ENCODE data around the gene JARID2. TPM values are rescaled to one million over a fixed set of nuclear protein-coding genes. Genes with fewer than 3 reads are reported as not detected.

The JARID2 gene
- total RNA-seq, 1 experiment from 2014 or later: 180 TPM

- TF ChIP-seq ZNF281 (CRISPR knock-in tag; IDR thresholded peaks at IDR 0.05) (no peak), ATF6 (CRISPR knock-in tag; IDR thresholded peaks at IDR 0.05) (no peak), TP53 (CRISPR knock-in tag; IDR thresholded peaks at IDR 0.05) (no peak), ZNF423 (CRISPR knock-in tag; IDR thresholded peaks at IDR 0.05) (no peak), JUN (CRISPR knock-in tag; IDR thresholded peaks at IDR 0.05) (no peak), ZBTB21 (CRISPR knock-in tag; IDR thresholded peaks at IDR 0.05; ENCODE audit: borderline replicate concordance) (no peak), NFE2L1 (CRISPR knock-in tag; IDR thresholded peaks at IDR 0.05) (no peak)
These were observed 7.5 kb downstream of the JARID2 start (continued) for GRCh38 chr6:15253203-15254022.

- POLR2A ChIA-PET: interaction anchor here (1.5 kb wide), 1 partner anchor 11 kb away, joined by 3 read pairs; no protein-coding TSS in a partner anchor
- Mint-ChIP-seq H3K4me3 (peak overlapping the region; percentile 86), H3K27me3 (ENCODE audit: low read depth) (no peaks in the 10 kb centered on the region), H3K27ac (peak overlapping the region; percentile 91), H3K4me1 (peaks cover 100% of the 10 kb centered on the region), H3K36me3 (peaks cover 27% of the 10 kb centered on the region), H3K9me3 (no peaks in the 10 kb centered on the region)
- CTCF ChIA-PET: interaction anchor here (0.6 to 1.5 kb wide), 4 partner anchors 11 to 757 kb away, joined by 3 to 5 read pairs (median 4); no protein-coding TSS in a partner anchor
- ATAC-seq (no peak), DNase-seq (ENCODE audit: low spot score) (no peak)
- TF ChIP-seq NFE2L1 (CRISPR knock-in tag; IDR thresholded peaks at IDR 0.05) (no peak), TEAD4 (CRISPR knock-in tag; IDR thresholded peaks at IDR 0.05) (0 out of 2 replicates have a peak, but pooled peaks have one; percentile 31), TEAD1 (CRISPR knock-in tag; IDR thresholded peaks at IDR 0.05) (no peak), NR2C2 (CRISPR knock-in tag; IDR thresholded peaks at IDR 0.05) (no peak), KAT7 (CRISPR knock-in tag; IDR thresholded peaks at IDR 0.05; ENCODE audit: borderline replicate concordance) (no peak)
These were observed 8.5 kb downstream of the JARID2 start for GRCh38 chr6:15254070-15254975.

DNA sequence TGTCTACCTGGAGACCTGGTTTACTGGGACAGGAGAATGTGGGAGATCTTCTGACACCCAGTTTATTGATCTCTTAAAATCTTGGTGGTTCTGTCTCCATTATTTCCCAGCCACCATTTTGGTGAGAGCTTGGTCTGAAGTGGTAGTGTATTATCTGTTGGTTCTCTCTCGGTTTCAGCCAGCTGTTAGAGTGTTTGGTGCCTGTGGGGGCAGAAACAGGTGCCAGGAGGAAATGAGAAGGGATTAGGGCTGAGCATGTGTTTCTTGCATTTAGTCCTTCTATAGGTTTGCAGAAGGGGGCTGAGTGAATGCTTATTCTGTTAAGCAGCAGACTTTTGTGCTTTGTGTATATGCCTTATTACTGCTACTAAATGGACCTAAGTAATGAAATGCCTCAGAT is 9.6 kb downstream of the JARID2 start:
- ATAC-seq (no peak), DNase-seq (ENCODE audit: low spot score) (no peak)
- H3K9me3 Mint-ChIP-seq: no peaks in the 10 kb centered on the region
- peaks cover 26% of the 10 kb centered on the region for H3K36me3 Mint-ChIP-seq
- no peaks in the 10 kb centered on the region for H3K27me3 Mint-ChIP-seq (ENCODE audit: low read depth)
- H3K4me1 Mint-ChIP-seq: peaks cover 100% of the 10 kb centered on the region
- ChIA-PET CTCF (interaction anchor here (0.6 kb wide), 1 partner anchor 149 kb away, joined by 3 read pairs; no protein-coding TSS in a partner anchor), POLR2A (interaction anchor here (1.0 kb wide), 1 partner anchor 10 kb away, joined by 4 read pairs; no protein-coding TSS in a partner anchor)
- peak overlapping the region; percentile 91 for H3K27ac Mint-ChIP-seq
- H3K4me3 Mint-ChIP-seq: peak overlapping the region; percentile 86
- TF ChIP-seq OVOL2 (CRISPR knock-in tag; IDR thresholded peaks at IDR 0.05; ENCODE audit: borderline replicate concordance): no peak
- no peak for TF ChIP-seq FOXJ3 (CRISPR knock-in tag; IDR thresholded peaks at IDR 0.05; ENCODE audit: borderline replicate concordance)
- no peak for TF ChIP-seq GABPB1 (CRISPR knock-in tag; IDR thresholded peaks at IDR 0.05)
- TF ChIP-seq JAZF1 (CRISPR knock-in tag; IDR thresholded peaks at IDR 0.05): no peak
- TF ChIP-seq, protein P1, sequence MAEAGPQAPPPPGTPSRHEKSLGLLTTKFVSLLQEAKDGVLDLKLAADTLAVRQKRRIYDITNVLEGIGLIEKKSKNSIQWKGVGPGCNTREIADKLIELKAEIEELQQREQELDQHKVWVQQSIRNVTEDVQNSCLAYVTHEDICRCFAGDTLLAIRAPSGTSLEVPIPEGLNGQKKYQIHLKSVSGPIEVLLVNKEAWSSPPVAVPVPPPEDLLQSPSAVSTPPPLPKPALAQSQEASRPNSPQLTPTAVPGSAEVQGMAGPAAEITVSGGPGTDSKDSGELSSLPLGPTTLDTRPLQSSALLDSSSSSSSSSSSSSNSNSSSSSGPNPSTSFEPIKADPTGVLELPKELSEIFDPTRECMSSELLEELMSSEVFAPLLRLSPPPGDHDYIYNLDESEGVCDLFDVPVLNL (CRISPR knock-in tag; IDR thresholded peaks at IDR 0.05; ENCODE audit: borderline replicate concordance, low read depth): no peak
- no peak for TF ChIP-seq MYBL2 (CRISPR knock-in tag; IDR thresholded peaks at IDR 0.05)
- TF ChIP-seq SOX15 (CRISPR knock-in tag; IDR thresholded peaks at IDR 0.05): no peak
- TF ChIP-seq, protein P2, sequence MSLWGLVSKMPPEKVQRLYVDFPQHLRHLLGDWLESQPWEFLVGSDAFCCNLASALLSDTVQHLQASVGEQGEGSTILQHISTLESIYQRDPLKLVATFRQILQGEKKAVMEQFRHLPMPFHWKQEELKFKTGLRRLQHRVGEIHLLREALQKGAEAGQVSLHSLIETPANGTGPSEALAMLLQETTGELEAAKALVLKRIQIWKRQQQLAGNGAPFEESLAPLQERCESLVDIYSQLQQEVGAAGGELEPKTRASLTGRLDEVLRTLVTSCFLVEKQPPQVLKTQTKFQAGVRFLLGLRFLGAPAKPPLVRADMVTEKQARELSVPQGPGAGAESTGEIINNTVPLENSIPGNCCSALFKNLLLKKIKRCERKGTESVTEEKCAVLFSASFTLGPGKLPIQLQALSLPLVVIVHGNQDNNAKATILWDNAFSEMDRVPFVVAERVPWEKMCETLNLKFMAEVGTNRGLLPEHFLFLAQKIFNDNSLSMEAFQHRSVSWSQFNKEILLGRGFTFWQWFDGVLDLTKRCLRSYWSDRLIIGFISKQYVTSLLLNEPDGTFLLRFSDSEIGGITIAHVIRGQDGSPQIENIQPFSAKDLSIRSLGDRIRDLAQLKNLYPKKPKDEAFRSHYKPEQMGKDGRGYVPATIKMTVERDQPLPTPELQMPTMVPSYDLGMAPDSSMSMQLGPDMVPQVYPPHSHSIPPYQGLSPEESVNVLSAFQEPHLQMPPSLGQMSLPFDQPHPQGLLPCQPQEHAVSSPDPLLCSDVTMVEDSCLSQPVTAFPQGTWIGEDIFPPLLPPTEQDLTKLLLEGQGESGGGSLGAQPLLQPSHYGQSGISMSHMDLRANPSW (CRISPR knock-in tag; conservative IDR thresholded peaks at IDR 0.05; ENCODE audit: low read depth): no peak
- no peak for TF ChIP-seq NFE2L1 (CRISPR knock-in tag; IDR thresholded peaks at IDR 0.05)
- TF ChIP-seq EMX1 (CRISPR knock-in tag; IDR thresholded peaks at IDR 0.05): no peak

All from WTC11 (cell line).